Measurements from ENCODE around the gene TMEM272. TPM values are rescaled to one million over a fixed set of nuclear protein-coding genes. Genes with fewer than 3 reads are reported as not detected.

TMEM272 gene
- total and polyA plus RNA-seq, 9 donors: 0.08 to 0.50 (median 0.15) TPM

- WGBS (ENCODE audit: insufficient coverage): 52% methylated on average over 7 of the region's 12 CpGs
- peaks cover 25% of the 10 kb centered on the region for H3K4me1 ChIP-seq (ENCODE audit: control insufficient read depth, insufficient read depth, low read length)
- peaks cover 29% of the 10 kb centered on the region for H3K36me3 ChIP-seq (ENCODE audit: control insufficient read depth, insufficient read depth, low read length)
- peak; percentile 79 for DNase-seq
- H3K27ac ChIP-seq (ENCODE audit: low read length): no peak overlapping the region
- no peak overlapping the region for H3K4me3 ChIP-seq (ENCODE audit: low read length)
- no peaks in the 10 kb centered on the region for H3K27me3 ChIP-seq (ENCODE audit: control insufficient read depth, insufficient read depth, low read length)
- H3K9me3 ChIP-seq (replicated peaks; ENCODE audit: control insufficient read depth, low read depth, low read length): no peaks in the 10 kb centered on the region
These were observed 47.1 kb downstream of the TMEM272 start for GRCh38 chr13:51797664-51798488.

- no peak overlapping the region for H3K27ac ChIP-seq (ENCODE audit: low read length)
- peaks cover 29% of the 10 kb centered on the region for H3K36me3 ChIP-seq (ENCODE audit: control insufficient read depth, insufficient read depth, low read length)
These were observed 48.4 kb downstream of the TMEM272 start for GRCh38 chr13:51796546-51796945.

DNA sequence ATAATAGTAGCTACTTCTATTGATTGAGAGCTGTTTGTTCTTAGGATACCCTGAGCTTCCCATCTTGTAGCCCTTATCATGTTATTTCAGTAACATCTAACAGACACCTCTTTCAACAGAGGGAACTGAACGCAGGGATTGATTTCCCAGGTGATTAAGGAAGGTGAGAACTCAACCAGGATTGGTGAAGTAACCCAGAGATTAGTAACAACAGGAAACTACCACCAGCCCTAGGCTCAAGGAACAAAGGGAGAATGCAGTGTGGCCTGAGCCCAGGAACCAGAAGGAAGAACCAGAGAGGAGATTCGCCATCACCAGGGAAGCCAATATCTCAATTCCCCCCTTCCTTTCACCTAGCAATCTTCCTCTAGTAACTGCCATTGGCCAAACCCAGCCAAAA is 49.6 kb downstream of the TMEM272 start:
- DNase-seq: no peak
- Histone ChIP-seq H3K9me3 (replicated peaks; ENCODE audit: control insufficient read depth, low read depth, low read length) (no peaks in the 10 kb centered on the region), H3K27ac (ENCODE audit: low read length) (no peak overlapping the region), H3K36me3 (ENCODE audit: control insufficient read depth, insufficient read depth, low read length) (peaks cover 29% of the 10 kb centered on the region), H3K4me1 (ENCODE audit: control insufficient read depth, insufficient read depth, low read length) (peaks cover 2% of the 10 kb centered on the region), H3K27me3 (ENCODE audit: control insufficient read depth, insufficient read depth, low read length) (no peaks in the 10 kb centered on the region), H3K4me3 (ENCODE audit: low read length) (no peak overlapping the region)
- WGBS (ENCODE audit: insufficient coverage): no CpG with 5 or more reads among the region's 2 CpGs

More at GRCh38 chr13:51796546-51796945, 48.4 kb downstream of the TMEM272 start:
- Histone ChIP-seq H3K27me3 (ENCODE audit: control insufficient read depth, insufficient read depth, low read length) (no peaks in the 10 kb centered on the region), H3K4me3 (ENCODE audit: low read length) (no peak overlapping the region), H3K4me1 (ENCODE audit: control insufficient read depth, insufficient read depth, low read length) (peaks cover 12% of the 10 kb centered on the region), H3K9me3 (replicated peaks; ENCODE audit: control insufficient read depth, low read depth, low read length) (no peaks in the 10 kb centered on the region)
- no peak for DNase-seq
- 86% methylated on average over 7 of the region's 7 CpGs for WGBS (ENCODE audit: insufficient coverage)

GRCh38 chr13:51794964-51795363 is 50.0 kb downstream of the TMEM272 start:
- no peak overlapping the region for H3K4me3 ChIP-seq (ENCODE audit: low read length)
- H3K27ac ChIP-seq (ENCODE audit: low read length): no peak overlapping the region
- no peaks in the 10 kb centered on the region for H3K27me3 ChIP-seq (ENCODE audit: control insufficient read depth, insufficient read depth, low read length)
- H3K36me3 ChIP-seq (ENCODE audit: control insufficient read depth, insufficient read depth, low read length): peaks cover 29% of the 10 kb centered on the region
- H3K4me1 ChIP-seq (ENCODE audit: control insufficient read depth, insufficient read depth, low read length): no peaks in the 10 kb centered on the region
- no peak for DNase-seq
- WGBS (ENCODE audit: insufficient coverage): 70% methylated on average over 4 of the region's 4 CpGs
- no peaks in the 10 kb centered on the region for H3K9me3 ChIP-seq (replicated peaks; ENCODE audit: control insufficient read depth, low read depth, low read length)

DNA sequence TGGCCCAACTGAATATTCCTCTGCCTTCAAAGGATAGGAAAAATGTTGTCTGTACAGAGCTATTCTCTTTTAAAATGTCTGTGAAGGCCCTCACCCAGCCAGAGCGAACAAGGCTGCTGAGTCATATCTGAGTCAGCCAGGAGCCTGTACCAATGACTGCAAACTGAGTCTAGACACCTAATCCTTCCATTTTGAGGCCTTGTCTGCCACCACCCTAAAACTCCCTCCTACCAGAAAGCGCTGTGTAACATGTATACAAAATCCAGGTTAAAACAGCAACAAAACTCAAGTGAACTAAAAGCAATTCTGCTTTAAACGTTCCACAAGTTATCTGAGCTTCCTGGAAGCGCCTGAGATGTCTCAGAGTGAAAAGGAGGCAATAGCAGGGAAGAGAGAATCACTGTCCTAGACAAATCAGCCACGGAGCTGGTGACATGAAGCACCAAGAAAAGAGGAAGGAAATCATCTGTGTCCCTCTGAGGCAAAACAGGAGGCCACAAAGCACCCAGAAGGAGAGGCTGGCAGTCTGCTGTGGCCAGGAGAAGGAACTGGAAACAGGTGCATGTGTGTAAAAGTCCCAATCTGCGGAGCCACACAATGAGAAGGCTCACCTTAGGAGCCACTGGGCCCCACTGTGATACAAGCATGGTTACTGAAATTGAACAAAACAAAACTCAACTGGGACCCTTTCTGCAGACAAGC is 51.3 kb downstream of the TMEM272 start:
- peaks cover 27% of the 10 kb centered on the region for H3K36me3 ChIP-seq (ENCODE audit: control insufficient read depth, insufficient read depth, low read length)
- H3K27ac ChIP-seq (ENCODE audit: low read length): no peak overlapping the region
- no peaks in the 10 kb centered on the region for H3K9me3 ChIP-seq (replicated peaks; ENCODE audit: control insufficient read depth, low read depth, low read length)
- H3K27me3 ChIP-seq (ENCODE audit: control insufficient read depth, insufficient read depth, low read length): no peaks in the 10 kb centered on the region
- no peak overlapping the region for H3K4me3 ChIP-seq (ENCODE audit: low read length)
- 78% methylated on average over 5 of the region's 6 CpGs for WGBS (ENCODE audit: insufficient coverage)
- DNase-seq: peak; percentile 58
- H3K4me1 ChIP-seq (ENCODE audit: control insufficient read depth, insufficient read depth, low read length): no peaks in the 10 kb centered on the region

DNA sequence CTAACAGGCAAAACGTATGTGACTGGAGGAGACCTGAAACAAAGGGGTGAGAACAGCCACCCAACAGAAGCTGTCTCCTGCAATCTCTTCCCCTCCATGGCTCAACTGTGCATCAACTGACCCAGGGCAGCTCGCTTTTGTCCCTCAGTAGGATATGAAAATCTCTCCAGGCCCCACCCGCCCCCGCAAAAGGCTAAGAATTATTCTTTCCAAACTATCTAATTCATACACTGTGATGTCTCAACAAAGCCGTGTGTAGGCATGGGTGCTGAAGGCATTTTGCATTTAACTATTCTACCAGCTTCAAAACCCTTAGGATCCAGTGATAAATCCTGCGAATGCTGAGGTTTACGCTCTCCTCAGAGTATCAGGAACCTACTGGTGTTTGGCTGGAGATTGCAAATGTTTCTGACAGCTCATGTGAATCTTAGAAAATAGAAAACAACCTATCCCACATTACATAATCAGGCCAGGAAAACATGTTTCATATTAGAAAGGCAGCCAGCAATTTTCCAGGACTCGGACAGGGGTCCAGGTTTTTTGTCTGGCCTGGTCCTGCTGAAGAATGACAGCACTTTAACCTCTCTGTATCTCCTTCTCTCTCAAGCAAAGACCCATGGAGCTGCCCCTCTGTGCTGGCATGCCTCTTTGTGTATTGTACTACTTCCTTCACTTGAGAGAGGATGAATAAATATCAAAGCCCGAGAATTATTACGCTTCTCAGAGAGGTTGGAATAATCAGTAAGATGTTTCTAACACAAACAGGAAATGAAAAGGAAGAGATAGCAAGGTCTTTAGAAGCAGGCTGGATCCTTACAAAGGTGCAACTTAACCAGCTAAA is 58.3 kb downstream of the TMEM272 start:
- Histone ChIP-seq H3K27me3 (ENCODE audit: control insufficient read depth, insufficient read depth, low read length) (no peaks in the 10 kb centered on the region), H3K27ac (ENCODE audit: low read length) (peak overlapping the region; percentile 65), H3K36me3 (ENCODE audit: control insufficient read depth, insufficient read depth, low read length) (peaks cover 6% of the 10 kb centered on the region), H3K4me3 (ENCODE audit: low read length) (no peak overlapping the region), H3K9me3 (replicated peaks; ENCODE audit: control insufficient read depth, low read depth, low read length) (no peaks in the 10 kb centered on the region), H3K4me1 (ENCODE audit: control insufficient read depth, insufficient read depth, low read length) (peaks cover 26% of the 10 kb centered on the region)
- peak; percentile 82 for DNase-seq
- 19% methylated on average over 3 of the region's 10 CpGs for WGBS (ENCODE audit: insufficient coverage)

DNA sequence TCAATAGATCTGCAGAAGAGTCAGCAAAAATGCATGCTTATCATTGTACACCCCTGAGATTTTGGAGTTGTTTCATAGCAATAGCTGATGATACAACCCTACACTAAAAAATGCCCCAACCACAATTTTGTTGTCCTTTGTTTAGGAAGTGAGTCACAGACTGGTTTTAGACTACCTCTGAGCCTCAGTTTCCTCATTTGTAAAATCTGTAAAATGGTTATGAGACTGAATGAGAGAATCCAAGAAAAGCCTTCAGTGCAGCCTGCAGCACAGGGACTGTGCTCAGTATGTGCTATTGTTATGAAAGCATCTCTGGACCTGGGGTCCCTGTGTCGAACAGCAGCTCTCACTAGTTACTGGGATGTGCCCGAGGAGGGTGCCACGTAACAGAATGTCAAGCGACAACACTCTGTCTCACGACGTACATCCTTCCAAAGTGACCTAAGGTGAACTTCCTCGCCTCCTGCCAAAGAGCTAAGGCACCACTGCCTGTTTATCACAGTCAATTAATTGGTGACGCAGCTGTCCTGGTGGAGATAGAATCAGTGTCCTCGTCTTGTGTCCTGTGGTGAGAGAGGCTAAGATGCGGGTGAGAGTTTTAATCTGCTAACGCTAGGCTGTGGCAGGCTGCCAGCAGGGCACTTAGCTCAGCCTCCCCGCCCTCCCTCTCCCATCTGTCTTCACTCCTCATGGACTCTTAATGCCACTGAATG is 59.1 kb downstream of the TMEM272 start:
- WGBS (ENCODE audit: insufficient coverage): 49% methylated on average over 5 of the region's 12 CpGs
- DNase-seq: peak; percentile 70
- peaks cover 6% of the 10 kb centered on the region for H3K36me3 ChIP-seq (ENCODE audit: control insufficient read depth, insufficient read depth, low read length)
- peak overlapping the region; percentile 65 for H3K27ac ChIP-seq (ENCODE audit: low read length)
- no peak overlapping the region for H3K4me3 ChIP-seq (ENCODE audit: low read length)
- no peaks in the 10 kb centered on the region for H3K9me3 ChIP-seq (replicated peaks; ENCODE audit: control insufficient read depth, low read depth, low read length)
- peaks cover 26% of the 10 kb centered on the region for H3K4me1 ChIP-seq (ENCODE audit: control insufficient read depth, insufficient read depth, low read length)
- H3K27me3 ChIP-seq (ENCODE audit: control insufficient read depth, insufficient read depth, low read length): no peaks in the 10 kb centered on the region

GRCh38 chr13:51784097-51784496 is 60.9 kb downstream of the TMEM272 start:
- no peaks in the 10 kb centered on the region for H3K27me3 ChIP-seq (ENCODE audit: control insufficient read depth, insufficient read depth, low read length)
- no peak for DNase-seq
- peaks cover 2% of the 10 kb centered on the region for H3K36me3 ChIP-seq (ENCODE audit: control insufficient read depth, insufficient read depth, low read length)
- H3K4me1 ChIP-seq (ENCODE audit: control insufficient read depth, insufficient read depth, low read length): peaks cover 26% of the 10 kb centered on the region
- H3K27ac ChIP-seq (ENCODE audit: low read length): no peak overlapping the region
- no peak overlapping the region for H3K4me3 ChIP-seq (ENCODE audit: low read length)
- 100% methylated on average over 1 of the region's 1 CpG for whole genome bisulfite sequencing (ENCODE audit: insufficient coverage)
- H3K9me3 ChIP-seq (replicated peaks; ENCODE audit: control insufficient read depth, low read depth, low read length): no peaks in the 10 kb centered on the region

DNA sequence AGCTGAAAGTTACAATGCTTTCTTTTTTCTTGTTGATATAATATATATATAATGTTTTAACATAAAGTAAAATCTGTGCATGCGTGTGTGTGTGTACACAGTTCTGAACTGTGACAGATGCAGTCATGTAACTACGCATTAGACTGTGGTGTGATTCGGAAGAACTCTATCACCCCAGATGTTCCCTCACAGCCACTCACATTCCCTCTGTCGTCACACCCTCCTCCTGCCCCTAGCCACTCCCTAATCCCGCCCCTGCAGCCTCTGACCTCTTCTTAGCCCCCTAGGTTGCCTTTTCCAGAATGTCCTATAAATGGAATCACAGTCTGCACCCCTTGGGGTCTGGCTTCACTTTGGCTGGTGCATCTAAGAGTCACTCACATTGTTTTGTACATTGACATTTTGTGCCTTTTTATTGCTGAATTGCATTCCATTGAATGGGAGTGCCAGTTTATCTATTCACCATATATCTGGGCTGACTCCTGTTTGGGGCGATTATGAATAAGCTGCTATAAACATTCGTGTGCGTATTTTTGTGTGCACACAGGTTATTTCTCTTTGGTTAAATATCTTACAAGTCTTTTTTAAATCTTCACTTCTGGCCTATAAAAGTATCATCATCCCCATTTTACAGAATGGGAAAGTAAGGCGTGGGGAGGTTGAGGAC is 61.4 kb downstream of the TMEM272 start:
- peaks cover 27% of the 10 kb centered on the region for H3K4me1 ChIP-seq (ENCODE audit: control insufficient read depth, insufficient read depth, low read length)
- H3K27me3 ChIP-seq (ENCODE audit: control insufficient read depth, insufficient read depth, low read length): no peaks in the 10 kb centered on the region
- WGBS (ENCODE audit: insufficient coverage): 56% methylated on average over 4 of the region's 9 CpGs

More for the DNA sequence above, 61.4 kb downstream of the TMEM272 start:
- Histone ChIP-seq H3K9me3 (replicated peaks; ENCODE audit: control insufficient read depth, low read depth, low read length) (no peaks in the 10 kb centered on the region), H3K36me3 (ENCODE audit: control insufficient read depth, insufficient read depth, low read length) (no peaks in the 10 kb centered on the region), H3K27ac (ENCODE audit: low read length) (no peak overlapping the region), H3K4me3 (ENCODE audit: low read length) (no peak overlapping the region)
- no peak for DNase-seq
